ENCODE results near the gene CD177.
"Not testable (repeated sequence)": the region's sequence is repeated elsewhere in the genome, so short reads cannot be mapped to it uniquely, and the experiment has no call there.

Gene CD177

GRCh38 chr19:43383254-43383653, 29.8 kb downstream of the CD177 start:
- DNase-seq, result not testable (repeated sequence)

- not testable (repeated sequence) for DNase-seq
Observed at GRCh38 chr19:43383759-43384158, 30.3 kb downstream of the CD177 start.

GRCh38 chr19:43390903-43391551, 37.5 kb downstream of the CD177 start:
- DNase-seq, result not testable (repeated sequence)

- DNase-seq, result not testable (repeated sequence)
Observed at GRCh38 chr19:43391552-43391935, 38.1 kb downstream of the CD177 start.

- not testable (repeated sequence) for DNase-seq
Observed at GRCh38 chr19:43393501-43393900, 40.0 kb downstream of the CD177 start.

GRCh38 chr19:43395561-43395960, 42.1 kb downstream of the CD177 start:
- no peak for DNase-seq

- DNase-seq, result no peak
Observed at GRCh38 chr19:43406297-43406696, 52.8 kb downstream of the CD177 start.

- no peak for DNase-seq
Observed at GRCh38 chr19:43407416-43408005, 54.0 kb downstream of the CD177 start.

GRCh38 chr19:43408043-43408442, 54.6 kb downstream of the CD177 start:
- no peak for DNase-seq

GRCh38 chr19:43409415-43409814, 55.9 kb downstream of the CD177 start:
- DNase-seq, result no peak

GRCh38 chr19:43412441-43412840, 59.0 kb downstream of the CD177 start:
- no peak for DNase-seq

Measured in inflammatory macrophage treated with lipopolysaccharide for 1 hour (primary cell).